Activated gamma-delta T cell (primary cell): ENCODE results near the gene RGS13.
"Not testable (repeated sequence)": the region's sequence is repeated elsewhere in the genome, so short reads cannot be mapped to it uniquely, and the experiment has no call there.

Experiments used
- DNase-seq: peaks from one replicate; lab custom pipeline; 2025; lab: John Stamatoyannopoulos, UW

Gene RGS13

DNA sequence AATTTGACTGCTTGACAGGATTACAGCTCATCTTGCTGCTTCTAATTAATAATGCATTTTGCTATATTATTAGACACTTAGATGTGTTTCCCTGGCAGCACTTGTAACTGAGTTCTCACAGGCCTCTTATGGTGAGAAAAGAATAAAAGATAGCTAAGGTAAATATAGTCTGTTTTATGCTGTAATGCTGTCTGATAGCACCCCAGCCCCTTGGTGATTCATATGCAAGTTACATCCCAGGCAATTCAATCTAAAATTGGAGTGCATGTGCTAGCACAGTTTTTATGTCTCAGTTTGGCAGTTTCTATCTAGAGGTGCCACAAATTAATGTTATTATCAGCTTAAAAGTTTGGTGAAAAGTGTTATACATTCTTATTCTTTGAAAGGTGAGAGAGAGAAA, 42.2 kb downstream of the RGS13 start:
- DNase-seq: no peak

DNA sequence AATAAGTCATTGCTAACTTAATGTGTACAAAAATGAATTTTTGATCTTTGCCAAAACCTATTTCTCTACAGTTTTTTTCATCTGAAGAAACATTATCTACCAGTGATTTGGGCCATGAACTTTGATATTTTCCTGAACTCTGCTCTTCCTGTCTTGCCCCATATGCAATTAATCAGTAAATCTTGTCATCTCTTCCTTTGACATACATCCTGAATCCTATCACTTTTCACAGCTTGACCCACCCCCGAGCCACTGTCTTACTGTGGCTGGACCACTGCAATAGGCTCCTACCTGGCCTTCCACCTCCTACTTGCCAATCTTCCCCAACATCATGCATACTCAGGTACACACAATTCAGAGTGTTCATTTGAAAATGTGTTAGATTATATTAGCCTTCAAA, 46.4 kb downstream of the RGS13 start:
- no peak for DNase-seq

GRCh38 chr1:192683081-192683480, 47.1 kb downstream of the RGS13 start:
- not testable (repeated sequence) for DNase-seq

DNA sequence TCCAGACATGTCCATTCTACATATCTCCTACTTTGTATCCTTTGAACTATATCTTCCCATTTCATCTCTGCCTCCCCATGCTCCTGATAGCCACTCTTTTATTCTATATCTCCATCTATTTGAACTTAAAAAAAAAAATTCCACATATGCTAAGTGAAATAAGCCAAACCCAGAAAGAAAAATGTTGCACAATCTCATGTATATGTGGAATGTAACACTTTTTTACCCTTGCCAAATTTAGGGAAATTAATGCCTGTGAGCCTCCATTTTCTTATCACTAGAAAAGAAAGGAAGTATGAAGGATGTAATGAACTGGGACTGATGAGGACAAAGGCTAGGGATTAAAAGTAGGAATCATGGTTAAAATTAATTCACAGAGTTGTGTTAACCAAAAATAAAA, 53.5 kb downstream of the RGS13 start:
- DNase-seq: no peak

DNA sequence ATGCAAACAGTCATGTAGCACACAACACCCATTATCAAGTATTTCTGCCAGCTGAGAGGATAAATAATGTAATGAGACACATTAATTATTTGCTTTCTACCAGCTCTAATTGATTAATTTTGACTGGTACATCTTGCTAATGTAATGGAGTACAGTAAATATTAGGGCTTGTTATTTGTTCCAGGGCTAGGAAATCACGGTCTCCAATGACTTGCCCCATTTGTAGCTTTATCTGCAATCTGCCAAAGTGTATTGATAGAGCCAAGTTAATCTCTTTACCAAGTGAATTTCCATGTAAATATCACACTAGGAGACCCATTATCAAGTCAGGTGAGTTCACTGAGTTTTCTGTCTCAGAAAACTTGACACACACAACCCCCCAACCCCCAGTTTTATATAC, 55.1 kb downstream of the RGS13 start:
- DNase-seq: no peak

DNA sequence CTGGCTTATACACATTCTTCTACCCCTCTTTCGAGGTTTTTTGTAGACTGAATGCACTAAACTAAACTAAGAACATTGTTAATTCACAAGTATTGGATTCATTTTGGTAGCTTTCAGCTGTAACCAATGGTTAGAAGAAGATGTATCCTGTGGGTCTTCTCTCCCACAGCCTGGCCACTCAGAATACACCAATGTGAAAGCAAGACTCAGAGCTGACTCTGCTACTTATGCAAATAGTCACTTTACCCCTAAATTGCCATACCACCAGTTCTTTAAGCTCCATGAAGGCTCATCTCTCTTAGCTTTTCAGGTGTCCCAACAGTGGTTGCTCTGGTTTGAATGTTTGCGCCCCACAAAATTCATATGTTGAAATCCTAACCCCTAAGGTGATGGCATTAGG, 60.1 kb downstream of the RGS13 start:
- no peak for DNase-seq

DNA sequence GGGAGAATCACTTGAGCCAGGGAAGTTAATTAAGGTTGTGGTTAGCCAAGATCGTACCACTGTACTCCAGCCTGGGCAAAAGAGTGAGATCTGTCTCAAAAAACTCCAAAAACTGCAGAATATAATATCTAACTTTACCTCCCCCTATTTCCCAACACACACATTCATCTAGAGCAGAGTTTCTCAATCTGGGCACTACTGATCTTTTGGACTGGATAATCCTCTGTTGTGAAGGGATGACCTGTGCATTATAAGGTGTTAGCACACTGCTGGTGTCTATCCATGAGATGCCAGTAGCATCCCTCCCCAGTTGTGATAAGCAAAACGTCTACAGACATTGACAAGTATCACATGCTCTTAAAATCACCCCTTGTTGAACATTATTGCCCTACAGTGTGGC, 61.8 kb downstream of the RGS13 start:
- no peak for DNase-seq

- no peak for DNase-seq
Measured at GRCh38 chr1:192698731-192699130, 62.8 kb downstream of the RGS13 start.

- DNase-seq: no peak
Measured at GRCh38 chr1:192700834-192701271, 64.9 kb downstream of the RGS13 start.

- DNase-seq: no peak
Measured at GRCh38 chr1:192702212-192702902, 66.4 kb downstream of the RGS13 start.

DNA sequence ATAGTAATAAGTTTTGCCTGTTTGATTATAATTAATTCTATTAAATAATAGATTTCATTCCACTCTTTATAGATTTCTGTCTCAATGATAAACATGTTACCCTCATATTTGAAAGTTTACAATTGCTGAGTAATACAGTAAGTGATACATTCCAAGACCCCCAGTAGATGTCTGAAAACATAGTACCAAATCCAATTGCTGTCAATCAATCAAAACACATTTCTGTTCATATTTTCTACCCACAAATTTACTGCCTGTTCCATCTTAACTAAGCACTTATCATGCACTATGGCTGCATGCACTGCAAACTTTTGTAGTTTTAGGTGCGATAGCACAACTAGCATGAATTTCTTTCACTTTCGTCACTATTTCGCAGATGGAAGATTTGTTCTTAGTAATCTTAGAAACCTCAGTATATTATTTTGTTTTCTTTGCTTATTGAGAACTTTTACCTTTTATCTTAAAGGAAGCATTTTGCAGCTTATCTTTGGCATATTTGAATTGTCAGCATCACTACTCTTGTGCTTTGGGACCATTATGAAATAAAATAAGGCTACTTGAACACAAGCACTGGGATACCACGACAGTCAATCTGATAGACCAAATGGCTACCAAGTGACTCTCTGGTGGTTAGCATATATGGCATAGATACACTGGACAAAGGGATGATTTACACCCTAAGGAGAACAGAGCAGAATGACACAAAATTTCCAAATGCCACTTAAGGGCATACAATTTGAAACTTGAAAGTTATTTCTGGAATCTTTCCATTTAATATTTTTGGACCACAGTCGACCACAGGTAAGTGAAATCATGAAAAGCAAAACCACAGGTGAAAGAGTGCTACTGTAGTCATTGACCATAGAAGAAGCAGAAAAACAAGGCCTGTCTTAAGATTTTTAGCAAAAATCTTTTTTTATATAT, 67.6 kb downstream of the RGS13 start:
- no peak for DNase-seq

DNA sequence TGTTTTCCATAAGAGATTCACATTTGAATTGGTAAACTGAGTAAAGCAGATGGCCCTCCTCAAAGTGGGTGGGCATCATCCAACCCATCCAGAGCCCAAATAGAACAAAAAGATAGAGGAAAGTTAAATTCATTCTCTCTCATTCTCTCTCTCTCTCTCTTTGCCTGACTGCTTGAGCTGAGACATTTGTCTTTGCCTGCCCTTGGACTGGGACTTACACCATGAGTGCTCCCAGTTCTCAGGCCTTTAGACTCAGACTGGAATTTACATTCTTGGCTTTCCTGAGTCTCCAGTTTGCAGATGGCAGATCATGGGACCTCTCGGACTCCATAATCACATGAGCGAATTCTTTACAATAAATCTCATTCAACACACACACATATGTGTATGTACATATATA, 69.6 kb downstream of the RGS13 start:
- no peak for DNase-seq

- DNase-seq: no peak
Measured at GRCh38 chr1:192706936-192707335, 71.0 kb downstream of the RGS13 start.

GRCh38 chr1:192707978-192708547, 72.1 kb downstream of the RGS13 start:
- no peak for DNase-seq

GRCh38 chr1:192709544-192709943, 73.6 kb downstream of the RGS13 start:
- no peak for DNase-seq
